GM21367 (cell line): ENCODE measurements around the gene OR11H7.
"Not testable (repeated sequence)": the region's sequence is repeated elsewhere in the genome, so short reads cannot be mapped to it uniquely, and the experiment has no call there.

Source experiments
- ATAC-seq: cut with Tn5 transposase; IDR thresholded peaks from one replicate; pipeline ENCODE4 v1.9.1; 2021; ENCODE audit not compliant: unreplicated experiment

Gene OR11H7

GRCh38 chr14:20277409-20277808 lies 48.6 kb downstream of the OR11H7 start:
- ATAC-seq = no peak

DNA sequence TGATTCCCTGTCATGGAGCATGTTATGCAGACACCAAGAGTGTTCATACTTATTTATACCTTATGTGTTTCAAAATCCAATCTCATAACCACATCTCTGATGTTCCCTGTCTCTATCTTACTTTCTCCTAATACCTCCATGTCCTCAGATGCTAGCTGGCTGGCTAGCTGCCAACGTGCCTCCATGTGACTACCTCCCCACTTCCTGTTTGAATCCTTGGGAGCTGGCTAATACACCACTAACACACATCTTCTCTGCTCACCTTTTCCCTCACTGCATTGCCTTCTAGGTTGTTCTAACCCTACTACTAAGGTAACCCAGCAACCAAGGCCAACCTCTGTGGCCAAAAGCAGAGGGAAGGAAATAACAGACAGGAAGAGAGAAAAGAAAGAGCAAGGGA lies 49.6 kb downstream of the OR11H7 start:
- no peak for ATAC-seq

GRCh38 chr14:20280265-20280664 lies 51.5 kb downstream of the OR11H7 start:
- not testable (repeated sequence) for ATAC-seq
